IPS-11a (cell line): ENCODE data around the gene ARHGAP26.
"Not testable (repeated sequence)": the region's sequence is repeated elsewhere in the genome, so short reads cannot be mapped to it uniquely, and the experiment has no call there.

Experiments
- H3K4me3 ChIP-seq: one replicate; pipeline ENCODE4 v1.5.1; 2013; ENCODE audit warnings: low read depth, low read length, control low read depth

ARHGAP26 gene

DNA sequence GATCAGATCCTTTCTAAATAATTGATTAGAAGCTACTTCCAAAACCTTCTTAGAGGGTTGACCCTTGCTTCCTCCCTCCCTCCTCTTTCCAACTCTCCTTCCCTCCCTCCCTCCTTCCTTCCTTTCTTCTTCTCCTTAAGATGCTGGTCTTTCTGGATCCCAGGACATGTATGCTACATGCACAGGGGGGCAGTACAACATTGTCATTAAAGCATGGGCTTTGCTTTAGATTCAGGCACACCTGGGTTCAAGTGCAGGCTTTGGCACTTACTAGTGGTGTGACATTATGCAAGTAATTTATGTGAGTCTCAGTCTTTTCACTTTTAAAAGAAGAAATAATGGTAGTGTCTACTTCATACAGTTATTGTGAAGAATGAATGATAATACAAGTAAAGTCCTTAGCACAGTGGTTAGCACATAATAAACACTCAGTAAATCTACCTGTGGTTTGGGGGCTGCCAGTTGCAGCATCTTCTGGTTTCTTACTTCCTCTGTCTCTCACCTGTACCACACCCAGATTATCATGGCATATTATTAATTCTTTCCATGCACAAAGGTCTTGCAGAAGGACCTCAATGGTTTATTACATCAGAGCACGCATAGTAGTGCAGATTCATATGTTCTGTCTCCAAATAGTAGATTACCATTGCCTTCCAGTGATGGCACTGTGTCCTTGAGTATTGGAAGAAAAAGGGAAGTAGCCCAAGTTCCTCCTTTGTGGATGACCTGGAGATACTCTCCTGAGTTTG, 154.1 kb downstream of the ARHGAP26 start:
- H3K4me3 ChIP-seq = no peak overlapping the region

DNA sequence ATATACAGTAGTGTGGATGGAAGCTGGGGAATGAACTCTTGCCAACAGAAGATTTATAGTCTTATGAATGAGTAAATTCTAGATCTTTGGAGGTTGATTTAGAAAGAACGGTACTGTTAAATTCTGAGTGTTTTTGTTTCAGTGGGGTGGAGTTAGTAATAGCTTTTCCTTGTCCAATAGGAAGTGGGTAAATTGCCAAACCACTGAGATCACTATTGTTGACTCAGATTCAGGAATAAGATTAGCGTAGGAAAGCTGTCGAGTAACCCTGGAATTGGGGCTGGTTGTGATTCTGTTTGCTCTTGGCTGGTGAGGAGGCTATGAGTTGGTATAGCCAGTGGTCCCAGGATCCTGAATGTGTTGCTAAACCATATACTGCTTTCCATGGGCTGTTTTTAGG, 155.6 kb downstream of the ARHGAP26 start:
- H3K4me3 ChIP-seq = no peak overlapping the region

DNA sequence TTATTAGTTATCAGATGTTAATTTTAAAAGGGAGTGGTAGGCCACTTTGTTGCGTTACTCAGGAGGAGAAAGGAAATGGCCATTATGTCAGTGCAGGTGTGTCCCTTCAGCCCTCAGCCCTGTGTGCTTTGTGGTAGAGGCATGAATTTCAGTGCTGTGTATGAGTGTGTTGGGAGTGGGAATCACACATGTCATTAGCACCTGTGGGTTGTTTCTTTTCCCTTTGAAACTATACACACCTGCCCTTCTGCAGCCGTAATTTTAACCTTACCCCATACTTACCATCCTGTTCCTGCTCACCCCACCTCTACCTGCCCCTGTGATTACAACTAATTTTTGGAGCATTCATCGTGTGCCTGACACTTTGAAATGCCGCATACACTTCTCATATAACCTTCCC, 156.4 kb downstream of the ARHGAP26 start:
- no peak overlapping the region for H3K4me3 ChIP-seq

DNA sequence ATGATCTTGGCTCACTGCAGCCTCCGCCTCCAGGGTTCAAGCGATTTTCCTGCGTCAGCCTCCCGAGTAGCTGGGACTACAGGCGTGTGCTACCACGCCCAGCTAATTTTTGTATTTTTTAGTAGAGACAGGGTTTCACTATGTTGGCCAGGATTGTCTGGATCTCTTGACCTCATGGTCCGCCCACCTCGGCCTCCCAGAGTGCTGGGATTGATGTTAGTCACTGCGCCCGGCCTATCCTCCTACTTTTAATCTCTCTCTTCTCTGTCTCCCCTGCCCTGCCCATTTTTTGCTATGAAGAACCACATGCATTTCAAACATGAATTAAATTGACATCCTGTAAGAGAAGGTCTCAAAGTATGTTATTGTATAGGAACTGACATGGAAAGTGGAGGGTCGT, 158.8 kb downstream of the ARHGAP26 start:
- H3K4me3 ChIP-seq = not testable (repeated sequence)

DNA sequence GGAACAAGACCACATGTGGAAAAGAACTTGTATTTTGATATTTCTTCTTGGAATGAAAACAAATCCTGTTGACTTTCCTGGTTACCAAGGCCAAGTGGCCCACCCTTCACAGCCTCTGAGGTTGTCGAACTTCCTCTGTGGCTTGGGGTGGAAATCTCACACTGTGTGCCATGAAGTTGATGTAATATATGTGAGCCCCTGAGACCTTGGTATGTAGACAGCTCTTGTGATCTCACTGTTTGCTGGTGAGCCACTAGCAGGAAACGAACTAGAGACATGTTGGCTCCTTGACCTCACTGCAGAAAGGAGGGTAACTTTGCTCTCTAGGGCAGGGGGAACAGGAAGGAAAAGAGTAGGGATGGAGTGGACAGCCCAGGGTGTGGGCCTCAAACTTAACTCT, 159.4 kb downstream of the ARHGAP26 start:
- H3K4me3 ChIP-seq = no peak overlapping the region

DNA sequence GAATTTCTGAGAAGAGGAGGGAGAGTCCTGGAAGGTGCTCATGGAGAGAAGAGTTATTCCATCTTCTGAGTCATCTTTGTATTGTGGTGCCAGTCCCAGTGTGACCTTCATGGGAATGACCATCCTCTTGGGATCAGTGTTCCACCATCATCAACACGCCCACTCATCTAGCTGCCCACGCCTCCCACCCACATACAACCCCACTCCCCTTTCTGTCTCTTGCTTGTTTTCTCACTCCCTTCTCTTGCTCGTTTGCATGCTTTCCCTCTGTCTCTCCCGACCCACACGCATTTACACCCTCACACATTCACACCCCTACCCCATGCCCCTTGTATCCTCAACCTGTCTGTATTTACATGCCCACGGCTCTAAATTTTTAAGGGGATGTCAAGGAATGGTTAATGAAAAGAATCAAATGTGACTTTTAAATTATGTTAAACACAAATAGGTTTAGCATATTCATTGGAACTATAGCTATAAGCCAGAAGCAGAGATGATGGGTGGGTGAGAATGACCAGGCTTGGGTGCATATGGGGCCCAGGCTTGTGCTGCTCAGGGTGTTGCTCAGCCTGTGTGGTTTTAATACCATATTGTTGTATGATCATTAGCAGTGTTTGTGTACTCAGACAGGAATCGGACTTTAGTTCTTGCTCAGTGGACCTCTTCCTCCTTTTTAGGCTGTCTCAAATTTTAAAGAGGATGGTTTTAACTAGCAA, 160.4 kb downstream of the ARHGAP26 start:
- no peak overlapping the region for H3K4me3 ChIP-seq

DNA sequence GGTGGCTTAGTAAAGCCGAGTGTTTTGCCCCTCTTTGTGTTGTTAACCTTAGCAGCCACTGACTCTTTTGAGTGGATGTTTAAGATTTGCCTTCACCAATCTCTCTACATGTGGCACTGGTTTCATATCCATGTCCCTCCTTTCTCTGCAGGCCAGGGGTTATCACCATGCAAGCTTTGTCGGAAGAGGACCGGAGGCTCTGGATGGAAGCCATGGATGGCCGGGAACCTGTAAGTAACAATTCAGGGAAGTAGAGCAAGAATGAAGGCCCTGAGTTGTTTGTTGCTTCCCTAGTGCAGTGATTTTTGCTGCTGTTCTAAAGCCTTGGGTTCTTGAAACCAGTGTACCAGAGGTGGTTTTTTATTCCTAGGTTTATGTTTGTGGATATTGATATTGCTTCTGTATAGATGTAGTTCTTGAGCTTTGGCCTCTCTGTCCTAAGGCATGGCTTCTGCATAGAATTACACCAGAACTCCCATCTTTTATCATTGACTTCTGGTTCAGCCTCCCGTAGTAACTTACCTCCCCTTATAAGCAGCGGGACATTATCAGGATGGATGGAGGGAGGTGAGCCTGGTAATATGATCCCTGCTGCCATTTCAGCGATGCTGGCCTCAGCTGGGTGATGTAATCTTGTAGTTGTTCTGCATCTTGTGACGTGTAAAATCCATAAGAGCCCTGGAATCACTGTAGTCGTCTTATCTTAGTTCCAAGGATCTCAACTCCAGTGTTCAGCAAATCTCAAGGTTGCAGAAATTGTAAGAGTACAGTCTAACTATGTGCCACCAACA, 161.9 kb downstream of the ARHGAP26 start:
- H3K4me3 ChIP-seq = no peak overlapping the region

DNA sequence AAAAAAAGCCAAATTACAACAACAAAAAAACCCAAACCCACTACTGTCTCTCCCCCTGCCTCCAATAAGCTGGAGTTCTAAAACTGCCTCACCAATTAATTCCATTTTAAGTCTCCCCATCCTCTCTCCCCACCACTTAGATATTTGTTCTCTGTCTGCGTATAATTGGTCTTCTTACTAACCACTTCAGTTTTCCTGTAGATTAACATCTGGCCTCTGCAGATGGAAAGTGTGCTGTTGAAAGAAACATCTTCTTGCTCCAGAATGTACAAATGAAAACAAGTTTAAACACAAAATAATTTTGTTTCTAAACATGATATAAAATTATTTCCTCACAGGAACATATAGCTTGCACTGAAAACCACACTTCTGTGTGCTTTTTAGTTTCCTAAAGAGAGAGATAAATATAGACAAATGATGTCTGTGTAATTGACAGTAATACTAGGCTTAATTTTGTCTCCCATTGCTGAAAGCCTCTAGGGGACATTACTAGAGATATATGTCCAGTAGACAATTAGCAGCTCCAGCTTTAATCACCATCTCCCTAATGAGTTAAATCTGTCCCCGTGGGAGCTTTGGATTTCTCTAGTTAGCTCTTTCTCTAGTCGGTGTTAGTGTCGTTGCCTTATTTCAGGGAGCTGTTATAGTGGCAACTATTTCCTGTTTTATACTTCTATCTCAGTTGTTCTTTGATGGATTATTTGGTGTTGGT, 164.0 kb downstream of the ARHGAP26 start:
- H3K4me3 ChIP-seq = no peak overlapping the region

DNA sequence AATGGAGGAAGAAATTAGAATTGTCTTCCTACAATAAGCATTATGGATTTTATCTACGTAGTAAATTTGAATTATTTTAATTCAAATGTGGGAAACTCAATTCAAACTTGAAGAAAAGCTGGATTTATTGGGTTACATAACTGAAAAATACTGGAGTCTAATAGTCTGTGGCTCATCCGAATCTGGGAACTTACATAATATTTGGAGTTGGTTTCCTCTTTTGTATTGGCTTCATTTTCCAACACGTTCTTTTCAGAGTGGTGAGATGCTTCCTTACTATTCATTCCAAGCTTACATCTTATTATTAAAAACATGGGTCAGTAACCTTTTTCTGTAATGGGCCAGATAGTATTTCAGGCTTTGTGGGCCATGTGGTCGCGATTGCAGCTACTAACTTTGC, 164.8 kb downstream of the ARHGAP26 start:
- H3K4me3 ChIP-seq = no peak overlapping the region

DNA sequence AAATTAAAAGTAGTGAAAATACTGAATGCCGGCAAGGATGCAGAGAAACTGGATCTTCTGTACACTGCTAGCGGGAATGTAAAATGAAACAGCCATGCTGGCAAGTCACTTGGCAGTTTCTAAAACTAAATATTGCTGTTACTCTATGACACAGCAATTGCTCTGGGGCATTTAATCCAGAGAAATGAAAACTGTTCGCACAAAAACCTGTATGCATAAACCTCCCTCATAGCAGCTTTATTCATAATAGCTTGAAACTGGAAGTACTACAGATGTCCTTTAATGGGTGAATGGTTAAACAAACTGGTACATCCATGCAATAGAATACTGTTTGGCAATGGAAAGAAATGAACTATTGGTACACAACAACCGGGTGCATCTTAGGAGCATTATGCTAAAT, 167.2 kb downstream of the ARHGAP26 start:
- no peak overlapping the region for H3K4me3 ChIP-seq

DNA sequence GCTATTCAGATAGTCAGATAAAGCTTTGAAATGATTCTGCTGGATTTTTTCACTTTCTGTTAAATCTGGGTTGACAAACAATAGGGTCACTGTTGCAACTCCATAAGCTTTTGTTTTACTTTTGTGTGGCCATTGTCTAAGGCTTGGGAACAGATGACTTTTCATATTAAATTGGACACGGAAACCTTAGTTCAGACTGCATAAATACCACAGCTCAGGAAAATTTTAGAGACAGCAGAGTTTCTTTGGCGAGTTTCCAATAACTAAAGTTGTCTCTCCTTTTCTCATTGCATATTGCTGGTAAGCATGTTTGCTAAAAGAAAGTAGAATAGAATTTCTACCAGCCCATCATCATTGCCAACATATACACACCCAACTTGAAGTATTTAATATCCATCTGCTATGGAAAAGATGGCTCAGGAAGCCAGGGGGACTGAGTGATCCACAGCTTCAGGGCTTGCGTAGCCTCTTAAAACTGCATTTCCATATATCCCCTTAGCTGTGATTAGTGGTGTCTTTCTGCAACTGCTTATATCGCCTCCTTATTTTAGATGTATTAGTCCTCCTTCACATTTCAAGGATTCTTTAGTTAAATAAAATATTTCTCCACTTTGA, 168.2 kb downstream of the ARHGAP26 start:
- H3K4me3 ChIP-seq = no peak overlapping the region

DNA sequence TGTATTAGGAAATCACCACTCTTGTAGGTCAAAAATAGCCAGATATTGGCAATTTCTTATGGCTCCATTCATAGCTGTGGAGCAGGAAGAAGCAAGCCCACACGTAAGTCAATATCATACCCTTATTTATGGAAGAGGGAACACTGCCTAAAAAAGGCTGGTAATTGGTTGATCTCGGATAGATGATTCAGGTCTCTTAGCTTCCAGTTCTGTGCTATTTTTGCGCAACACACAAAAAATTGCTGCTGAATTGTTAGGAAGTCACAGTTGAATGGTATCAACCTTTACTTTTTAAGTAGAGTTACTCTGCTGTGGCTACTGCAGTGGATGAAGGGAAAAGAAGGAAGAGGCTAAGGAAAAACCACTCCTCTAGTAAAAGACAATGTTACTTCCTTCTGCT, 168.8 kb downstream of the ARHGAP26 start:
- no peak overlapping the region for H3K4me3 ChIP-seq

DNA sequence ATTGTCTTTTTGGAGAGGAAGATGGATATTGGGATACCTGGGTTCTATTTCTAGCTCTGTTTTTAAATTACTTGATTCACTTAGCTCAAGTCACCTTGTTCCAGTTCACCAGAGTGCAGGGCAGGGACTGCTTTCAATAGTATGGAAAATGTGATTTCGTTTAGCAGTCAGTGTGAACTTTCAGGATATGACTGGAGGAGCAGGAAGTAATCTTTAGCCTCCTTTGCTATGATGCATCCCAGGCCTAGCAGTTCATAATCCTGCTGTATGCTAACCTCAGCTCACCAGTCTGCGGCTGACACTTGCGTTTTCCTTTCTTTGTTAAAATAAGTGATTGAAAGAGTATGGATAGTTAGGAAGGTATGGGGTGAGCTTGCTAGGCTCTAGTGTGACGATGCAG, 169.7 kb downstream of the ARHGAP26 start:
- no peak overlapping the region for H3K4me3 ChIP-seq

DNA sequence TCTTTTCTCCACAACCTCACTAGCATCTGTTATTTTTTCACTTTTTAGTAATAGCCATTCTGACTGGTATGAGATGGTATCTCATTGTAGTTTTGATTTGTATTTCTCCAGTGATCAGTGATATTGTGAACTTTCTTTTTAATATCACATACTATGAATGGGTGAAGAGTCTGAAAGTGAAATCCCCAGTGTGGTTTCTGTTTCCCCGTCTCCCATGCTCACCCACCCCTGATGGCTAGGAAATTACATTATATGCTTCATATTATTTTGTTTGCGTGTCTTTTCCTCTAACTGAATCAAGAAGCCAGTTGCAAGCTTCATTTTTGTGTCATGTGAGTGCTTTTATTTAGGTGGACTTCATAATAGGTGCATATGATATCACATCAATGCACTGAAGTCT, 171.1 kb downstream of the ARHGAP26 start:
- no peak overlapping the region for H3K4me3 ChIP-seq

DNA sequence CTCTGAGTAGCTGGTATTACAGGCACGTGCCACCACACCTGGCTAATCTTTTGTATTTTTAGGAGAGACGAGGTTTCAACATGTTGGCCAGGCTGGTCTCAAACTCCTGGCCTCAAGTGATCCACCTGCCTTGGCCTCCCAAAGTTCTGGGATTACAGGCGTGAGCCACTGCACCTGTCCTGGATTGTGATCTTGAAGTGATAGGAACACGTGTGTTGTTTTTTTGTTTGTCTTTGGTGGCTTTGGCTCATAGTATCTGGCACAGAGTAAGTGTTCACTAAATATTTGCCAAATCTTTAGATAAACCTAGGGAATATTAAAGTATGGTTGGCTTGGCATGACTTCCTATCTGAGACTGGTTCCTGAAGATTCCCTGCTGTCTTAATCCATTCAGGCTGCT, 172.7 kb downstream of the ARHGAP26 start:
- no peak overlapping the region for H3K4me3 ChIP-seq

DNA sequence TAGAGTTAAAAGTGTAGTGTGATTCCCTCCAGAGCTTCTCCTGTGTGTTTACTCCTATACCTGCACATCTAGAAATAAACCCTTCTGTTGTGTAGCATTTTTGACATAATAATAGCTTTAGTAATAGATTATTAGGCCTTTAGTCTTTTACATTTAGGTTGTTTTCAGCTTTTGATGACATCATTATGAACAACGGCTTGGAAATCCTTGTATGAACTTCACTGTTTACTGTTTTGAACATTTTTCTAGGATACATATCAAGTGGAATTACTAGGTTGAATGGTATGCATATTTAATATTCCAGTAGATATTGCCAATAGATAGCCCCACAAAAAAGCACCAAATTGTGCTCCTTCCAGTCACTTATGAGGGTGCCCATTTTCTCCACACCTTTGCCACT, 174.0 kb downstream of the ARHGAP26 start:
- H3K4me3 ChIP-seq = no peak overlapping the region

DNA sequence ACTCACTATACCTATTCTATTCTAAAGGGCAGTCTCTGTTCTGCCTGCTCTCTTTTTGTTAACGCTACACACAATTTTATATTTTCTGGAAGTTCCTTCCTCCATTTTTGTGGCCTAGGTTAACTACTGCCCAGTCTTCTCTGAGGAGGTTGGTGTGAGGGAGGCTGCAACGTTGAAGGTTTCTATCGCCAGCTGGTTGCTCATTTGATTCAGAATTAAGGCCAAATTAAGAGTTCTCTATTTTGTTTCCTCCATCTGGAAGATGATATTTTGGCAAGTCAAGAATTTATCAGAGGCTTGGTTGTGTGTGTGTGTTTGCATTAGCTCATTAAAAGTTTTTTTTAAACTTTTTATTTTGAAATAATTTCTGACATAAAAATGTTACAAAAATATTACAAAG, 175.1 kb downstream of the ARHGAP26 start:
- no peak overlapping the region for H3K4me3 ChIP-seq

DNA sequence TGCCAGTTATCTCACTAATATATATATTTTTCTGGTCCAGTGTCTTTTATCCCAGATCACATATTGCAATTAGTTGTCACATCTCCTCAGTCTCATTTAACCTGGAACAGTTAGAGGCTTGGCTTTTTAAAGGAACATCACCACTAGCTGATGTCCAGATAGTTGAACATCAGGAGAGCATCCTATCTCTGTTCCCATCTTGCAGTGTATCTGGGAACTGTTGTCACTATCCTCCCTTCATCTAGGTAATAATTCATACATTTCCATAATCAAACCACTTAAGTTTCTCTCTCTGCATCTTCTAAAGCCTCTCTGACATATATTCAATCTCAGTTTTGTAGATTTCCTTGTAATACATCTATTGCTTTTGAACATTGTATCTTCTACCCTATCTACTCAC, 175.7 kb downstream of the ARHGAP26 start:
- no peak overlapping the region for H3K4me3 ChIP-seq

DNA sequence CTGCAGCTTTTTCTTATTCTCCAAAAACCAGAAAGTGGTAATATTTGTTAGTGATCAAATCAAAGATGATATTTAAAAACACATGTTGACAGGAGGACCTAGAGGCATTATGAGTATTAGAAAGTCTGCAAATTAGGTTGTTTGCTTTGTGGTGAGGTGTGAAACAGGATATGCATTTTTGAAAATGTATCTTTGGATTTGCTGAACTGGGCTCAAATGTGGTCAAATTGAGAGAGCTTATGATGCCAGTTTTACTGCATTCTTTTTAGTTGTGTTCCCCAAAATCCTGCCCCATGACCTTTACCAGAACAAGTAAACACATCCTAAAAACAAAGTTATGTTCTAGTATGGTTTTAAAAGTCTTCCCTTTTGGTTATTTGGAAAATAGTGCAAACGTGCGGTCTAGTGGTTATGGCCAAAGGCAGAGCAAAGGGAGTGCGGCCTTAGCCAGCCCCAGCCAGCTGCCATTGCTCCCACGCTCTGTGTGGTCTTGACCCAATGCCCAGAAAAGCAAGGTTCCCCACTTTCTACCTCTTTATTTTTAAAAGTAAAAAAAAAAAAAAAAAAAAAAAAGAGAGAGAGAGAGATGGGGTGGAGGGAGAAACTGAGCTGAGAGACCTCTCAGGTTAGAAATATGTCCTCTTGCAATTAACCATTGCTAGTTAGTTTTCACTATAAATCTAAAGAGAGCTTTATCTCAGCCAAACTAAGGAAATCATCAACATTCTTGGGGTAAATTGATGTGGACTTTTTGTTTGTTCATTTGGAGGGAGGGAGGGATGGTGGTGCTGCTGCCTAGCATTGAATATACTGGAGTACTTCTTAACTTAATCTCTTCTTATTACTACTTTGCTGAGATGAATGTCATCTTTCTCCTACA, 176.6 kb downstream of the ARHGAP26 start:
- no peak overlapping the region for H3K4me3 ChIP-seq

DNA sequence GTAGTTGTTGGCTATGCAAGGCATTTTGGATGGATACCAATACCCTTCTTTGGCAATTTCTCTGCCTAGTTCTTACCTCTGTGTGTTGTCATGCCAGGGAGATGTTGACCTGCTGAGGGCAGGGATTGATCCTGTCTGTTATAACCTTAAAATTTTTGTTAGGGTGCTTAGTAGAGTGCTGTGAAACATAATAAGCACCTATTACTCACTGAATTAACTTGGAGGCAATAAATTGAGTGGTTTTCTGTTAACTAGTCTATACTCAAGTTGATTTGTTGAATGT, 177.2 kb downstream of the ARHGAP26 start:
- H3K4me3 ChIP-seq = no peak overlapping the region
